Astrocyte (in vitro differentiated cells and primary cell): Measurements from ENCODE around the gene PIGR.

ENCODE experiments used
- EZH2 ChIP-seq: IDR thresholded peaks from 2 replicates; pipeline ENCODE4 v1.6.1; 2012; ENCODE audit warnings: mild to moderate bottlenecking, low read length, inconsistent platforms; ENCODE audit not compliant: insufficient read depth
- TF ChIP-seq, protein P1 (sequence below): IDR thresholded peaks from 2 replicates; pipeline ENCODE4 v1.5.1; 2011; ENCODE audit warnings: low read depth, mild to moderate bottlenecking, inconsistent platforms, low read length, moderate library complexity; ENCODE audit not compliant: insufficient read depth

DNA sequence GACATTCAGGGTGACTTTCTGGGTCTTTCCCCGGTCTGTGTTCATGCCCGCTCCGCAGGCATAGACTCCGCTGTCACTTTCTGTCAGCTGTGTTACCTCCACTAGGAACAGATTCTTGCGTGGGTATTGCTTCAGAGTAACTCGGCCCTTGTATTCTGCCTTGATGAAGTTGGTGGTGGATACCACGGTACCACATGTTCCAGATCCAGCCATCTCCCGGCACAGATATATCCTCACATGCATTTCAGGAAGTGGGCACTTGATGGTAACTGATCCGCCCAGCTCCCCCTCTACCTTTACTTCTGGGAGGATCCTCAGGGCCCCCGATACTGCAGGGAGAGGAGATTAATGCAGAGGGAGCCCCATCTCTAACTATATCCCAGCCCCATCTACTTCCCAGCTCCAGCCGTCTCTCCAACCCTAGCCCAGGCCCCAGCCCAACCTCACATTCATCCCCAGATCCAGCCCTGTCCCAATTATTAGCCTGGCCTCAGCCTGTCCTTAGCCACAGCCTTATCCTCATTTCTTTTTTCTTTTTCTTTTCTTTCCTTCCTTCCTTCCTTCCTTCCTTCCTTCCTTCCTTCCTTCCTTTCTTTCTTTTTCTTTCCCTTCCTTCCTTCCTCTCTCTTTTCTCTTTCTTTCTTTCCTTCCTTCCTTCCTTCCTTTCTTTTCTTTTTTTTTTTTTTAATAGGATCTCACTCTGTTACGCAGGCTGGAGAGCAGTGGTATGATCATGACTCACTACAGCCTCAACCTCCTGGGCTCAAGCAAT lies 32.3 kb downstream of the PIGR start:
- TF ChIP-seq, protein P1, sequence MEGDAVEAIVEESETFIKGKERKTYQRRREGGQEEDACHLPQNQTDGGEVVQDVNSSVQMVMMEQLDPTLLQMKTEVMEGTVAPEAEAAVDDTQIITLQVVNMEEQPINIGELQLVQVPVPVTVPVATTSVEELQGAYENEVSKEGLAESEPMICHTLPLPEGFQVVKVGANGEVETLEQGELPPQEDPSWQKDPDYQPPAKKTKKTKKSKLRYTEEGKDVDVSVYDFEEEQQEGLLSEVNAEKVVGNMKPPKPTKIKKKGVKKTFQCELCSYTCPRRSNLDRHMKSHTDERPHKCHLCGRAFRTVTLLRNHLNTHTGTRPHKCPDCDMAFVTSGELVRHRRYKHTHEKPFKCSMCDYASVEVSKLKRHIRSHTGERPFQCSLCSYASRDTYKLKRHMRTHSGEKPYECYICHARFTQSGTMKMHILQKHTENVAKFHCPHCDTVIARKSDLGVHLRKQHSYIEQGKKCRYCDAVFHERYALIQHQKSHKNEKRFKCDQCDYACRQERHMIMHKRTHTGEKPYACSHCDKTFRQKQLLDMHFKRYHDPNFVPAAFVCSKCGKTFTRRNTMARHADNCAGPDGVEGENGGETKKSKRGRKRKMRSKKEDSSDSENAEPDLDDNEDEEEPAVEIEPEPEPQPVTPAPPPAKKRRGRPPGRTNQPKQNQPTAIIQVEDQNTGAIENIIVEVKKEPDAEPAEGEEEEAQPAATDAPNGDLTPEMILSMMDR, result no peak
- no peak for TF ChIP-seq EZH2
